DOHH2 (cell line): ENCODE measurements around the gene ETFA.

Experiments used
- H3F3A ChIP-seq: fragments of 200-600 bp; sonication (generic), shearing (Covaris generic); 2 replicates; pipeline ENCODE4 v1.6.0; 2016; ENCODE audit warnings: antibody characterized with exemption, mild to moderate bottlenecking; ENCODE audit not compliant: control insufficient read depth, insufficient read depth
- H3K27ac ChIP-seq: fragments of 200-600 bp; sonication (generic); 2 replicates; pipeline ENCODE4 v1.5.1; 2014; ENCODE audit warnings: low read depth, mild to moderate bottlenecking, low read length, moderate library complexity
- H3K27me3 ChIP-seq: fragments of 200-600 bp; sonication (generic); 2 replicates; pipeline ENCODE4 v1.6.1; 2014; ENCODE audit warnings: mild to moderate bottlenecking, low read length, mixed read lengths; ENCODE audit not compliant: control insufficient read depth
- H3K36me3 ChIP-seq: fragments of 200-600 bp; sonication (generic); 2 replicates; pipeline ENCODE4 v1.6.1; 2014; ENCODE audit warnings: mild to moderate bottlenecking, low read length, moderate library complexity, mixed read lengths; ENCODE audit not compliant: control insufficient read depth
- H3K4me1 ChIP-seq: fragments of 200-600 bp; sonication (generic); 2 replicates; pipeline ENCODE4 v1.6.1; 2014; ENCODE audit warnings: mild to moderate bottlenecking, low read length, mixed read lengths; ENCODE audit not compliant: control insufficient read depth
- H3K4me2 ChIP-seq: fragments of 200-600 bp; sonication (generic); 2 replicates; pipeline ENCODE4 v1.6.0; 2014; ENCODE audit warnings: mild to moderate bottlenecking, low read length, moderate library complexity
- H3K4me3 ChIP-seq: fragments of 200-600 bp; sonication (generic); 2 replicates; pipeline ENCODE4 v1.5.1; 2014; ENCODE audit warnings: mild to moderate bottlenecking, low read length, mixed read lengths
- H3K79me2 ChIP-seq: fragments of 200-600 bp; sonication (generic); 2 replicates; pipeline ENCODE4 v1.6.1; 2014; ENCODE audit warnings: mild to moderate bottlenecking, low read length, mixed read lengths; ENCODE audit not compliant: control insufficient read depth
- H3K9me2 ChIP-seq: fragments of 200-600 bp; sonication (generic); replicated peaks from 2 replicates; pipeline ENCODE4 v1.6.1; 2014; ENCODE audit warnings: mild to moderate bottlenecking, low read length, mixed read lengths; ENCODE audit not compliant: control insufficient read depth
- H3K9me3 ChIP-seq: fragments of 200-600 bp; sonication (generic); 2 replicates; pipeline ENCODE4 v1.6.1; 2014; ENCODE audit warnings: antibody characterized with exemption, low read length, mixed read lengths; ENCODE audit not compliant: control insufficient read depth, insufficient read depth
- H4K20me1 ChIP-seq: fragments of 200-600 bp; sonication (generic); 2 replicates; pipeline ENCODE4 v1.6.0; 2014; ENCODE audit warnings: low read depth, mild to moderate bottlenecking, antibody characterized with exemption, low read length, moderate library complexity; ENCODE audit not compliant: control insufficient read depth, insufficient read depth
- EZH2phosphoT487 ChIP-seq: fragments of 200-600 bp; sonication (generic); IDR thresholded peaks from 2 replicates; pipeline ENCODE4 v1.6.1; 2017; ENCODE audit warnings: borderline replicate concordance, mild to moderate bottlenecking, antibody characterized with exemption, low read length, moderate library complexity, mixed read lengths
- TF ChIP-seq, protein P1 (sequence below): fragments of 200-600 bp; sonication (generic); IDR thresholded peaks from one replicate; pipeline ENCODE4 v1.5.1; 2014; ENCODE audit warnings: antibody characterized with exemption, mild to moderate bottlenecking, low read depth, low read length; ENCODE audit not compliant: poor library complexity, severe bottlenecking

The ETFA gene

DNA sequence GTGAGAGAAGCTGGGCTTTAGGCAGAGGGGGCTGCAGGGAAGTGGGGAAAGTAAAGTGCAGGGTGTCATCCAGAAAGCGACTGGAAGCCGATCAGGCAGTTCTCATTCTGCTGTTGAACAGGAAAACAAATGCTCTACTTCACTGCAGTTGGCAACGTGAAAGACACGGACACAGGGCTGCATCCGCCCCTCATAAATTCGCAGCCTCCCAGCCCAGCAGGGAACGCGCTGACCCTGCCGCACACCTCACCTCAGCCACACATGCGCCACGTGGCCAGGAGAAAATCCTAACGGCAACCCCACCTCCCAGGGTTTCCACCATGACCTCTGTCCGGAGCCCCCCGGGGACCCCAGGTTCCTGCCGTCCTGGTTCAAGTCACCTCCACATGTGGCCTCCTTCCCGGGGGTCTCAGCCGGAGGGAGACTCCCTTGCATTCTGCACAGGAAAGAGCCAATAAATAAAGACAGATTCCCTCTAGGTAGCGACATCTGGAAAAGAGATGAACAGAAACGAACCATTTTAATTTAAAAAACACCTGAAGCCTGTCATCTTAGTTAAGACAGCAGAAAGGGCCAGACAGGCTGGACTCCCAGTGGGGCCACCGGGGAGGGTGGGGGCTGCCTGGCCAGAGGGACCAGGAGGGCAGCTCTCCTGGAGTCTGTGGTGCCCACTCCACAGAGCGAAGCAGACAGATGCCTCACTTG lies 132.8 kb downstream of the ETFA start:
- no peaks in the 10 kb centered on the region for H4K20me1 ChIP-seq
- H3K4me1 ChIP-seq = no peaks in the 10 kb centered on the region
- no peaks in the 10 kb centered on the region for H3F3A ChIP-seq
- TF ChIP-seq EZH2phosphoT487 = no peak
- TF ChIP-seq, protein P1, sequence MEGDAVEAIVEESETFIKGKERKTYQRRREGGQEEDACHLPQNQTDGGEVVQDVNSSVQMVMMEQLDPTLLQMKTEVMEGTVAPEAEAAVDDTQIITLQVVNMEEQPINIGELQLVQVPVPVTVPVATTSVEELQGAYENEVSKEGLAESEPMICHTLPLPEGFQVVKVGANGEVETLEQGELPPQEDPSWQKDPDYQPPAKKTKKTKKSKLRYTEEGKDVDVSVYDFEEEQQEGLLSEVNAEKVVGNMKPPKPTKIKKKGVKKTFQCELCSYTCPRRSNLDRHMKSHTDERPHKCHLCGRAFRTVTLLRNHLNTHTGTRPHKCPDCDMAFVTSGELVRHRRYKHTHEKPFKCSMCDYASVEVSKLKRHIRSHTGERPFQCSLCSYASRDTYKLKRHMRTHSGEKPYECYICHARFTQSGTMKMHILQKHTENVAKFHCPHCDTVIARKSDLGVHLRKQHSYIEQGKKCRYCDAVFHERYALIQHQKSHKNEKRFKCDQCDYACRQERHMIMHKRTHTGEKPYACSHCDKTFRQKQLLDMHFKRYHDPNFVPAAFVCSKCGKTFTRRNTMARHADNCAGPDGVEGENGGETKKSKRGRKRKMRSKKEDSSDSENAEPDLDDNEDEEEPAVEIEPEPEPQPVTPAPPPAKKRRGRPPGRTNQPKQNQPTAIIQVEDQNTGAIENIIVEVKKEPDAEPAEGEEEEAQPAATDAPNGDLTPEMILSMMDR = no peak
- H3K9me3 ChIP-seq = no peaks in the 10 kb centered on the region
- no peaks in the 10 kb centered on the region for H3K36me3 ChIP-seq
- H3K27me3 ChIP-seq = peaks cover 10% of the 10 kb centered on the region; the same call in 1 of the 2 replicates
- no peak overlapping the region for H3K27ac ChIP-seq
- H3K9me2 ChIP-seq = no peaks in the 10 kb centered on the region
- H3K79me2 ChIP-seq = no peaks in the 10 kb centered on the region
- H3K4me3 ChIP-seq = no peak overlapping the region
- H3K4me2 ChIP-seq = no peak overlapping the region

DNA sequence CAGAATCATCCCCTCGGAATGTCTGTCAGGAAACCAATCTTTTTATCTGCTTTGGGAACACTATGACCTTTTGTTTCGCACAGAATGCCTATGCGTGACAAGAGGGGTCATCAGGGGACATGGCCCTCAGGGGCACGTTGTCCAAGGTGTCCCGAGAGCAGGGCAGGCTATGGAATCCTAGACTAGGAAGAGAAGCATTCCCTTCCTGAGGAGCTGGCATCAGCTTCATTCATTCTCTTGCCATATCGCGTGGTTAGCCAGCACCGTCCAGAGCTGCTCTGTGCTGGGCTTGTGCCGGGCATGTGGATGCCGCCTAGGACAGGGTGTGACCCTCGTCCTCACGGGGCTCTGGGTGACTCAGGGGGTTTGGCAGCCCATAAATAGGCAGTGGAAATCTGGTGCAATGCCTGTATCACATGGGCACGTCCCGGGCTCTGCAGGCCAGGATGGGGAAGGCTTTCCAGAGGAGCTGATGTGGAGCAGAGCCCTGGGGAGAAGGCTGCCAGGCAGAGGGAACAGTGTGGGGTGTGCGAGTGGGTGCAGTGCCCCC lies 133.7 kb downstream of the ETFA start:
- Histone ChIP-seq H3K4me2 (no peak overlapping the region), H3K79me2 (no peaks in the 10 kb centered on the region), H3K9me2 (no peaks in the 10 kb centered on the region), H3K36me3 (no peaks in the 10 kb centered on the region), H3K27me3 (peaks cover 10% of the 10 kb centered on the region; the same call in 1 of the 2 replicates), H4K20me1 (no peaks in the 10 kb centered on the region), H3K4me3 (no peak overlapping the region), H3K9me3 (no peaks in the 10 kb centered on the region), H3K4me1 (no peaks in the 10 kb centered on the region), H3K27ac (no peak overlapping the region), H3F3A (no peaks in the 10 kb centered on the region)
- TF ChIP-seq, protein P1 = no peak
- TF ChIP-seq EZH2phosphoT487 = no peak

DNA sequence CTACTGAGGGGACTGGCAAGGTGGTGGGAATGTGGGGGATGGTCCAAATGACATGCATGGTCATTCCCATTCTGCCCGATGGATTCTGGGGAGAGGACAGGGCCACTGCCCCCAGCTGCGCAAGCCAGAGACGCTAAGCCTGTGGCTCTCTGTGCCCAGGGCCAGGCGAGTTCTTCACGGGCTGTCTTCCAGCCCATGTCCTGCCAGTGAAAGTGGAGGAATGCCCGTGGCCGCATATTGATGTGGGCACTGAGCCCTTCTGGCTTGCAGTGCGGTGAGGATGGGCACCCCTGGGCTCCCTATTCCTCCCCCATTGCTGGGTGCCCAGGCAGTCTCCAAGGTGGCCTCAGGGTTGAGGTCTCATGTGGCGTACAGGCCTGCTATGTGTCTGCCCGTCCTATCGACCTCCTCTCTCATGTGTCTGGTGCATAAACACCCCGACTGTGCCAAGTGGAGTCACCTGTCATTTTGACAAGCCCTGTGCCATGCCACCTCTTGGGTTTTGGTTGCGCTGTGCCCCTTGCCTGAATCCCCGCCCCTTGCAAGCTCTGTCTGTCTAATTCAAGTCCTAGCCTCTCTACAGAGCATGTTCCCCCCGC lies 134.7 kb downstream of the ETFA start:
- Histone ChIP-seq H3K27me3 (0 out of 2 replicates have a peak, but pooled peaks cover 5% of the 10 kb centered on the region), H3K79me2 (no peaks in the 10 kb centered on the region), H3K36me3 (no peaks in the 10 kb centered on the region), H3K4me3 (no peak overlapping the region), H4K20me1 (no peaks in the 10 kb centered on the region), H3K9me2 (no peaks in the 10 kb centered on the region), H3F3A (no peaks in the 10 kb centered on the region), H3K27ac (no peak overlapping the region), H3K4me2 (no peak overlapping the region), H3K4me1 (no peaks in the 10 kb centered on the region), H3K9me3 (no peaks in the 10 kb centered on the region)
- TF ChIP-seq, protein P1 = no peak
- TF ChIP-seq EZH2phosphoT487 = no peak
